Stimulated activated effector memory CD8-positive, alpha-beta T cell treated with anti-CD3 and anti-CD28 coated beads, Interleukin-12 subunit alpha, Interleukin-12 subunit beta, amount 100 ng/mL, for 72 hours (primary cell): ENCODE measurements around the gene SEMA4D.
"Not testable (repeated sequence)": the region's sequence is repeated elsewhere in the genome, so short reads cannot be mapped to it uniquely, and the experiment has no call there.

Source experiments
- ATAC-seq: fragments of 150-1000 bp; cut with Tn5 transposase; 2 replicates; pipeline ENCODE4 v1.10.0; 2021
- DNase-seq, 2 donors: peaks; one replicate each; pipeline ENCODE4 v3.0.0; 2021 to 2022; ENCODE audit warnings: low spot score in 2 of 2
- H3K27ac Mint-ChIP-seq: one replicate; pipeline ENCODE4 v1.8.0; 2022; ENCODE audit warnings: mild to moderate bottlenecking, mixed read lengths
- H3K36me3 Mint-ChIP-seq: one replicate; pipeline ENCODE4 v1.8.0; 2022; ENCODE audit warnings: mild to moderate bottlenecking, mixed read lengths
- H3K4me1 Mint-ChIP-seq: one replicate; pipeline ENCODE4 v1.8.0; 2022; ENCODE audit warnings: mixed read lengths
- H3K4me3 Mint-ChIP-seq: one replicate; pipeline ENCODE4 v1.8.0; 2022; ENCODE audit warnings: mild to moderate bottlenecking, mixed read lengths
- H3K9me3 Mint-ChIP-seq: one replicate; pipeline ENCODE4 v1.8.0; 2022; ENCODE audit warnings: mixed read lengths

SEMA4D gene

DNA sequence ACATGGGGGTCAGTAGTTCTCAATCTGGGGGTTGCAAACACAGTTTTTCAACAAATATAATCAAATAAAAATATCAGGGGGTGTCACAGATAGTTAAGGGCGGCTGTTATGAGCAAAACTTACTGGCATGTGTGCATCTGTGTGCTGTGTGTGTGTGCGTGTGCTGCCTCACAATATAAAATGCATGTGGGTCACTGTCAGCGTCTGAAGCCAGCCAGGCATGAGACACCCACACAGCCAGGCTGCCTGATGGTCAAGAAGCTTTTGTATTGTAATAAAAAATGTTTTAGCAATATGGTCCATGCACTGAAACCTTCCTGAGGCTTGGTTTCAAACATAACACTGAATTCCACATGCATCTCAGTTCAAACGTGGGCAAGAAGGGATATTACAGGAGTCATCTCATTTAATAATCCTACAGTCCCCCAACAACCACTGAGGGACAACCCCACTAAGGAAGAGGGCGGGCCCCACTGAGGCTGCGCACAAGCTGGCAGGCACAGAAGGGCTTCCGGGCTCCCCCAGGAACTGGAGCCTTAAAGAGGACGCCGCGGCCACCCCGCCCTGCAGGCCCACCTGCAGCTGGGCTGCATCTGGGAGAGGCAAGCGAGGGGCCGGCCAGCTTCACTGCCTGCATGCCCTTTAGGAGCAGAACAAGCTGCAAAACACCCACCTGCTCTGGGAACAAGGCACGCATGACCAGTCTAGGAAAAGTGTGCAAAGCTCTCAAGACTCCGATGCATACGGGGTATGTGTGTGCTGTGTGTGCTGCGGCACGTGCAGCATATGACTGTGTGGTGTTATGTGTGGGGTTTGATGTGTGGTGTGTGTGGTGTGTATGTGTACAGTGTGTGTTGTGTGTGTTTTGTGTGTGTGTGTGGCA is 14.1 kb downstream of the SEMA4D start:
- peak overlapping the region; percentile 73 for H3K4me3 Mint-ChIP-seq
- DNase-seq (peak in 1 of 2 donors; percentile 77), ATAC-seq (peak; percentile 73)
- H3K27ac Mint-ChIP-seq: peak overlapping the region; percentile 83
- H3K9me3 Mint-ChIP-seq: no peaks in the 10 kb centered on the region
- H3K36me3 Mint-ChIP-seq: peaks cover 49% of the 10 kb centered on the region
- peaks cover 92% of the 10 kb centered on the region for H3K4me1 Mint-ChIP-seq

GRCh38 chr9:89482901-89483361 is 15.0 kb downstream of the SEMA4D start:
- DNase-seq (no peak), ATAC-seq (no peak)
- Mint-ChIP-seq H3K9me3 (no peaks in the 10 kb centered on the region), H3K4me1 (peaks cover 92% of the 10 kb centered on the region), H3K36me3 (peaks cover 54% of the 10 kb centered on the region), H3K27ac (peak overlapping the region; percentile 83), H3K4me3 (peak overlapping the region; percentile 73)

GRCh38 chr9:89482056-89482851 is 15.7 kb downstream of the SEMA4D start:
- no peaks in the 10 kb centered on the region for H3K9me3 Mint-ChIP-seq
- H3K4me1 Mint-ChIP-seq: peaks cover 94% of the 10 kb centered on the region
- peak overlapping the region; percentile 73 for H3K4me3 Mint-ChIP-seq
- peak overlapping the region; percentile 83 for H3K27ac Mint-ChIP-seq
- H3K36me3 Mint-ChIP-seq: peaks cover 60% of the 10 kb centered on the region
- DNase-seq (peak in 1 of 2 donors; percentile 56), ATAC-seq (no peak)

- Mint-ChIP-seq H3K4me1 (peaks cover 94% of the 10 kb centered on the region), H3K9me3 (no peaks in the 10 kb centered on the region), H3K36me3 (peaks cover 68% of the 10 kb centered on the region), H3K27ac (peak overlapping the region; percentile 83), H3K4me3 (peak overlapping the region; percentile 73)
- ATAC-seq (peak; percentile 29), DNase-seq (no peak)
Measured at GRCh38 chr9:89481538-89481915, 16.4 kb downstream of the SEMA4D start.

- Mint-ChIP-seq H3K4me1 (peaks cover 94% of the 10 kb centered on the region), H3K27ac (peak overlapping the region; percentile 83), H3K36me3 (peaks cover 69% of the 10 kb centered on the region), H3K9me3 (no peaks in the 10 kb centered on the region), H3K4me3 (peak overlapping the region; percentile 73)
- peak; percentile 42 for ATAC-seq
- peak in 1 of 2 donors; percentile 68 for DNase-seq
Measured at GRCh38 chr9:89480825-89481537, 16.9 kb downstream of the SEMA4D start.

DNA sequence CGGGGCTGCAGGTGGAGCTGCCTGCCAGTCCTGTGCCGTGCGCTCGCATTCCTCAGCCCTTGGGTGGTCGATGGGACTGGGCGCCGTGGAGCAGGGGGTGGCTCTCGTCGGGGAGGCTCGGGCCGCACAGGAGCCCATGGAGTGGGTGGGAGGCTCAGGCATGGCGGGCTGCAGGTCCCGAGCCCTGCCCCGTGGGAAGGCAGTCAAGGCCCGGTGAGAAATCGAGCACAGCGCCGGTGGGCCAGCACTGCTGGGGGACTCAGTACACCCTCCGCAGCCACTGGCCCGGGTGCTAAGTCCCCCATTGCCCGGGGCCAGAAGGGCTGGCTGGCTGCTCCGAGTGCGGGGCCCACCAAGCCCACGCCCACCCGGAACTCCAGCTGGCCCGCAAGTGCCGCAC is 17.5 kb downstream of the SEMA4D start:
- Mint-ChIP-seq H3K27ac (peak overlapping the region; percentile 83), H3K4me1 (peaks cover 96% of the 10 kb centered on the region), H3K36me3 (peaks cover 69% of the 10 kb centered on the region), H3K4me3 (peak overlapping the region; percentile 73)
- not testable (repeated sequence) for ATAC-seq, DNase-seq, H3K9me3 Mint-ChIP-seq

DNA sequence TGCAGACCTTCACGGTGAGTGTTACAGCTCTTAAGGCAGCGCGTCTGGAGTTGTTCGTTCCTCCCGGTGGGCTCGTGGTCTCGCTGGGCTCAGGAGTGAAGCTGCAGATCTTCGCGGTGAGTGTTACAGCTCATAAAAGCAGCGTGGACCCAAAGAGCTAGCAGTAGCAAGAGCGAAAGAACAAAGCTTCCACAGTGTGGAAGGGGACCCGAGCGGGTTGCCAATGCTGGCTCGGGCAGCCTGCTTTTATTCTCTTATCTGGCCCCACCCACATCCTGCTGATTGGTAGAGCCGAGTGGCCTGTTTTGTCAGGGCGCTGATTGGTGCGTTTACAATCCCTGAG is 18.3 kb downstream of the SEMA4D start:
- not testable (repeated sequence) for DNase-seq, ATAC-seq, H3K9me3 Mint-ChIP-seq
- H3K27ac Mint-ChIP-seq: peak overlapping the region; percentile 83
- peak overlapping the region; percentile 73 for H3K4me3 Mint-ChIP-seq
- H3K36me3 Mint-ChIP-seq: peaks cover 73% of the 10 kb centered on the region
- H3K4me1 Mint-ChIP-seq: peaks cover 95% of the 10 kb centered on the region

DNA sequence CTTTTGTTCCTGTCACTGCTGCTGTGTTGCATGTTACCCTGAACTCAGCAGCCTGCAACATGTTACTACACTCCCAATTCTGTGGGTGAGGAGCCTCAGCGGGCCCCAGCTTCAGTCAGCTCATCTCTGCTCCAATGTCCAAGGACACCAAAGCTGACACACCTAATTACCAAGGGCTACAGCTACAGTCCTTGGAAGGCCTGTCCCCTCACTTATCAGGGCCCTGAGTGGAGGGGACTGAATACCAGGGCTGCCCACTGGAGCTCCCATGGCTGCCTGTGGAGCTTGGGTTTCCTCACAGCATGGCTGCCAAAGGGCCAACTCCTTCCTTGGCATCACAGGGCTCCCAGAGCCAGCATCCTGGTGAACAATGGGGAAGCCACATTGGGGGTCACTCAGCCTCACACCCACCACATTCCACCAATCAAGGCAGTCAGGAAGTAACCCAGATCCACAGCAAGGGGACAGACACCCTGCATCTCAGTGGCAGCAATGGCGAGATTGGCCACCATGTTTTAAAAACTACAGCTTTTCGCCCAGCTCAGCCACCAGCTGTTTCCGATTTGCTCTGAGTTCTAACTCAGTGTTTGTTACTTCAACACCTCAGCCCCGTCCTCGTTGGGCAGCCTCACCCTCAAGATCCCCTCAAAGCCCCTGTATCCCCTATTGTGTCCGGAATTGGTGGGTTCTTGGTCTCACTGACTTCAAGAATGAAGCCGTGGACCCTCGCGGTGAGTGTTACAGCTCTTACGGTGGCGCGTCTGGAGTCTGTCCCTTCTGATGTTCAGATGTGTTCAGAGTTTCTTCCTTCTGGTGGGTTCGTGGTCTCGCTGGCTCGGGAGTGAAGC is 18.9 kb downstream of the SEMA4D start:
- H3K4me1 Mint-ChIP-seq: peaks cover 95% of the 10 kb centered on the region
- H3K36me3 Mint-ChIP-seq: peaks cover 79% of the 10 kb centered on the region

DNA sequence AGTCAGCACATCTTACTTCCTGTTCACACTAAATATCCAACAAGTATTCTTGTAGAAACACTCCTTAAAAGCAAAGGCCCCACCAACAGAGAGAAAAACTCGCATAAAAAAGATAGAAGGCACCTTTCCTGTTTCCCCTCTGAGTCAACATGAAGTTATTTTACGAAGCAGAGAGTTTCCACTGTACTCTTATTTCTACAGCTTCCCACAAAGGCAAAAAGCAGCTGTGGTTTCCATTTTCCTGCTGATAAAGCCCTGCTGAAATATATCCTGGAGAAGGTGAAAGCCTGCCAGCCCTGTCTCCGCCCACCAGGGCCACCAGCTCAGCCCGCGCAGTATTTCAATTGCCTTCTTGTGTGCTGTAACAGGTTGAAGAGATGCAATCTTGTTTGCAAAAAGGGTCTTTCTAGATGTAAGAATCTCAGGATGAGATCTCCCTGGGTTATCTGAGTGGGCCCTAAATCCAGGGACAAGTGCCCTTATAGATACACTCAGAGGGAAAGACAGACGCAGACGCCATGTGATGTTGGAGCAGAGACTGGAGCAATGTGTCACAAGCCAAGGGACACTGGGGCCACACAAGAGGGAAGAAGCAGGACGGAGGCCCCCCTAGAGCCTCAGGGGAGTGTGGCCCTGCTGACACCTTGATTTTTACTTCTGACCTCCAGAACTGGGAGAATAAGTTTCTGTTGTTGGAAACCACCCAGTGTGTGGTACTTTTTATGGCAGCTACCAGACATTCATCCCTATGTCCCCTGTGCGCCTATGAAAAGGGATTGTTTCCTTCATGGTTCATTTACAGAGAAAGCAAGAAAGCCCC is 19.9 kb downstream of the SEMA4D start:
- peaks cover 94% of the 10 kb centered on the region for H3K4me1 Mint-ChIP-seq
- no peaks in the 10 kb centered on the region for H3K9me3 Mint-ChIP-seq
- H3K36me3 Mint-ChIP-seq: peaks cover 84% of the 10 kb centered on the region
- H3K27ac Mint-ChIP-seq: peak overlapping the region; percentile 83
- DNase-seq: no peak
- peak overlapping the region; percentile 73 for H3K4me3 Mint-ChIP-seq
- peak; percentile 44 for ATAC-seq

More for the DNA sequence above, 18.9 kb downstream of the SEMA4D start:
- no peaks in the 10 kb centered on the region for H3K9me3 Mint-ChIP-seq
- ATAC-seq (peak; percentile 22), DNase-seq (peak in 1 of 2 donors; percentile 74)
- peak overlapping the region; percentile 73 for H3K4me3 Mint-ChIP-seq
- H3K27ac Mint-ChIP-seq: peak overlapping the region; percentile 83

DNA sequence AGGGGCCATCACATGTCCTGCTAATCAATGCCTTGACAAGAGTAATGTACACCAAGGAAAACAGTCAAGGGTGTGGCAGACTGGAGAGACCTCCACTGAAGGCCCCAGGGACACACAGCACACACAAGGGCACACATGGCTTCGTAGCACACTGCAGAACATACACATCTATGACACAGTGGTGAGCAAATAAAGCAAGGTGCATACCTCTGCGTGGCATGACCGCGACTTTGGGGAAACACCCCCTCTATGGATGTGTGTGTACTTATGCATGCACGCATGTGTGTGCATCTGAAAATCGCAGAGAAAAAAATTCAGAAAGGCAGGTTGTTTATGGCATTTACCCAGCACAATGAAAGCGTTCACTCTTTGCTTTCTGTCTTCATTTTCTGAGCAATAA is 20.5 kb downstream of the SEMA4D start:
- Mint-ChIP-seq H3K4me1 (peaks cover 94% of the 10 kb centered on the region), H3K36me3 (peaks cover 88% of the 10 kb centered on the region), H3K9me3 (no peaks in the 10 kb centered on the region), H3K27ac (peak overlapping the region; percentile 83), H3K4me3 (peak overlapping the region; percentile 73)
- DNase-seq: no peak
- ATAC-seq: peak; percentile 62

DNA sequence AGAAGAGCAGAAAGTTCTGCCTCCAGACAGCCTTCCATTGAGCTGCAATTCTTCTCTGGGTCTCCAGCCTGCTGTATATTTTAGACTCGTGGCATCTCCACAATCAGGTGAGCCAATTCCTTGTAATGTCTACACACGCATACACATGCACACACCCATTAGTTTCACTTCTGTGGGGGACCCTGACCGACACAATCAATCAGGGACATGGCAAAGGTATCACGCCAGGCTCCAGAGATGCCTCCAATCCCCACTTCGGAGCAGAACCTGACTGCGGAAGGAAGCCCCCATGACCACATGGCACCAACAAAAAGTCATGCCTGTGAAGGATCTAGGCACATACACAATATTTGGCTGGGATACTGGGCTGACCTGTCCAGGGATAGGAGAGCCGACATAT is 21.4 kb downstream of the SEMA4D start:
- ATAC-seq (no peak), DNase-seq (no peak)
- Mint-ChIP-seq H3K9me3 (no peaks in the 10 kb centered on the region), H3K4me3 (peak overlapping the region; percentile 73), H3K4me1 (peaks cover 94% of the 10 kb centered on the region), H3K36me3 (peaks cover 91% of the 10 kb centered on the region), H3K27ac (peak overlapping the region; percentile 83)

DNA sequence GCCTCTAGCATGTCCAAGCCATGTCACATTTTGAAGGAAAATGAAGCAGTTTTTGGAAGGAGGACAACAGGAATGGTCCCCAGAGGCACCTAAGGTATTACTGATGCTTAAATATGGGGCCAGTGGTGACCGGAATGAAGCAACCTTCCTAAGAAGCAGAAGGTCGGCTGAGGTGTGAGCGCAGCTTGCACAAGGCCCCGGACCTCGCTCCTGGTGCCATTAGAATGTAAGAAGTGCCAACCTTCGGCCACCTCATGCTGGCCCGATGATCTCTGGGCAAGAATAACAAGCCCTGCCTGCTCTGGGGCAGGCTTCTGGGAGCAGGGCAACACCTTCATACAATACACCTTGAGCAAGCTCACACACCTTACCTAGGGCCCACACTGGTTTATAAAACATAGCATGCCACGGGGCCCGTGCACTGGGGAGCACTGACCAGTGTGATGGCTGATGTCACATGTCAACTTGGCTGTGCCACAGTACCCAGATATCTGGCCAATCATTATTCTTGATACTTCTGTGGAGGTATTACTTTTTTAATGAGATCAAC is 21.9 kb downstream of the SEMA4D start:
- DNase-seq: no peak
- H3K4me1 Mint-ChIP-seq: peaks cover 94% of the 10 kb centered on the region
- H3K9me3 Mint-ChIP-seq: no peaks in the 10 kb centered on the region
- H3K36me3 Mint-ChIP-seq: peaks cover 86% of the 10 kb centered on the region
- H3K27ac Mint-ChIP-seq: peak overlapping the region; percentile 83
- H3K4me3 Mint-ChIP-seq: peak overlapping the region; percentile 73
- no peak for ATAC-seq

DNA sequence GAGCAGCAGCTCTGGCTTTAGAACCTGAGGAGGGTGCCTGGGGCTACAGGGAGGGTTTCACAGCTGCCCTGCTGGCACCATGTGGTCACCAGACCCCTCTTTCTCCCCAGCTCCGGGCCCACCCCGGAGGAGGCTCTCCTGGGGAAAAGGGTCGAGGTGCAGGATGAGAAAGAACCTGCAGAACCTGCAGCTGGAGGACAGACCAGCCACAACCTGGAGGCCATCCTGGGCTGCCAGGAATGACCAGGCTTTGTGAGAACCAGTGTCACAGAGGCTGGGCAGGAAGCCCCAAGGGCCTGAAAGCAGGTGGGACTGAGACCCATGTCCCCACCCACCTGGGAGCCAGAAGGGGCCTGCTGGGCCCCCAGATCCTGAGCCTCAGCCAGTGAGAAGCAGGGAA is 23.0 kb downstream of the SEMA4D start:
- ATAC-seq: no peak
- no peaks in the 10 kb centered on the region for H3K9me3 Mint-ChIP-seq
- no peak for DNase-seq
- peak overlapping the region; percentile 83 for H3K27ac Mint-ChIP-seq
- H3K4me3 Mint-ChIP-seq: peak overlapping the region; percentile 73
- peaks cover 92% of the 10 kb centered on the region for H3K36me3 Mint-ChIP-seq
- H3K4me1 Mint-ChIP-seq: peaks cover 97% of the 10 kb centered on the region
